GDM1 (cell line): ENCODE data around the gene RAB6A.
"Not testable (repeated sequence)": the region's sequence is repeated elsewhere in the genome, so short reads cannot be mapped to it uniquely, and the experiment has no call there.

Experiments
- DNase-seq: peaks from one replicate; lab custom pipeline; 2025; lab: John Stamatoyannopoulos, UW

Gene RAB6A

GRCh38 chr11:73760679-73761402 lies at the start of gene RAB6A:
Gene RAB6A (minus strand): TSS chr11:73761074. CDS start chr11:73760635, 439 bp downstream.
- DNase-seq, result peak; percentile 100

- DNase-seq, result no peak
These were observed 49.8 kb upstream of the RAB6A start for GRCh38 chr11:73810637-73811036.

GRCh38 chr11:73808052-73808451 lies 47.2 kb upstream of the RAB6A start:
- DNase-seq, result no peak

- DNase-seq, result no peak
These were observed 43.8 kb upstream of the RAB6A start for GRCh38 chr11:73804712-73805111.

- no peak for DNase-seq
These were observed 40.3 kb upstream of the RAB6A start for GRCh38 chr11:73801136-73801535.

GRCh38 chr11:73800276-73800806 lies 39.5 kb upstream of the RAB6A start:
- DNase-seq, result no peak

GRCh38 chr11:73797457-73797856 lies 36.6 kb upstream of the RAB6A start:
- no peak for DNase-seq

GRCh38 chr11:73795925-73796632 lies 35.2 kb upstream of the RAB6A start:
- DNase-seq, result no peak

GRCh38 chr11:73792584-73792983 lies 31.7 kb upstream of the RAB6A start:
- no peak for DNase-seq

GRCh38 chr11:73789279-73789670 lies 28.4 kb upstream of the RAB6A start:
- DNase-seq, result no peak

GRCh38 chr11:73787643-73788558 lies 27.0 kb upstream of the RAB6A start, which contains the start of gene MRPL48:
Gene MRPL48 (plus strand): TSS chr11:73787874. CDS start chr11:73787972, 98 bp downstream.
- peak; percentile 91 for DNase-seq

GRCh38 chr11:73787051-73787642 lies 26.3 kb upstream of the RAB6A start:
- no peak for DNase-seq

GRCh38 chr11:73785467-73785866 lies 24.6 kb upstream of the RAB6A start:
- not testable (repeated sequence) for DNase-seq

- no peak for DNase-seq
These were observed 23.9 kb upstream of the RAB6A start for GRCh38 chr11:73784734-73785133.

GRCh38 chr11:73784080-73784634 lies 23.3 kb upstream of the RAB6A start:
- DNase-seq, result no peak

GRCh38 chr11:73783483-73784020 lies 22.7 kb upstream of the RAB6A start:
- no peak for DNase-seq

- no peak for DNase-seq
These were observed 20.4 kb upstream of the RAB6A start for GRCh38 chr11:73781303-73781702.

- DNase-seq, result peak; percentile 97
These were observed 18.4 kb upstream of the RAB6A start for GRCh38 chr11:73779084-73779902.

GRCh38 chr11:73770811-73771210 lies 9.9 kb upstream of the RAB6A start:
- not testable (repeated sequence) for DNase-seq

GRCh38 chr11:73766763-73767162 lies 5.9 kb upstream of the RAB6A start:
- DNase-seq, result no peak
